IPS-15b (cell line): ENCODE results near the gene MED17.

ENCODE experiments used
- H3K27me3 ChIP-seq: one replicate; pipeline ENCODE4 v1.6.1; 2013; ENCODE audit warnings: low read length; ENCODE audit not compliant: control insufficient read depth, insufficient read depth
- H3K36me3 ChIP-seq: one replicate; pipeline ENCODE4 v1.6.1; 2013; ENCODE audit warnings: low read length; ENCODE audit not compliant: control insufficient read depth, insufficient read depth
- H3K4me1 ChIP-seq: one replicate; pipeline ENCODE4 v1.6.1; 2013; ENCODE audit warnings: mild to moderate bottlenecking, low read length; ENCODE audit not compliant: control insufficient read depth, insufficient read depth
- H3K4me3 ChIP-seq: one replicate; pipeline ENCODE4 v1.5.1; 2013; ENCODE audit warnings: low read depth, low read length
- H3K9ac ChIP-seq: one replicate; pipeline ENCODE4 v1.6.1; 2013; ENCODE audit warnings: low read depth, mild to moderate bottlenecking, low read length
- H3K9me3 ChIP-seq: one replicate; pipeline ENCODE4 v1.6.1; 2013; ENCODE audit warnings: mild to moderate bottlenecking, low read length; ENCODE audit not compliant: control insufficient read depth, insufficient read depth

MED17 gene, protein sequence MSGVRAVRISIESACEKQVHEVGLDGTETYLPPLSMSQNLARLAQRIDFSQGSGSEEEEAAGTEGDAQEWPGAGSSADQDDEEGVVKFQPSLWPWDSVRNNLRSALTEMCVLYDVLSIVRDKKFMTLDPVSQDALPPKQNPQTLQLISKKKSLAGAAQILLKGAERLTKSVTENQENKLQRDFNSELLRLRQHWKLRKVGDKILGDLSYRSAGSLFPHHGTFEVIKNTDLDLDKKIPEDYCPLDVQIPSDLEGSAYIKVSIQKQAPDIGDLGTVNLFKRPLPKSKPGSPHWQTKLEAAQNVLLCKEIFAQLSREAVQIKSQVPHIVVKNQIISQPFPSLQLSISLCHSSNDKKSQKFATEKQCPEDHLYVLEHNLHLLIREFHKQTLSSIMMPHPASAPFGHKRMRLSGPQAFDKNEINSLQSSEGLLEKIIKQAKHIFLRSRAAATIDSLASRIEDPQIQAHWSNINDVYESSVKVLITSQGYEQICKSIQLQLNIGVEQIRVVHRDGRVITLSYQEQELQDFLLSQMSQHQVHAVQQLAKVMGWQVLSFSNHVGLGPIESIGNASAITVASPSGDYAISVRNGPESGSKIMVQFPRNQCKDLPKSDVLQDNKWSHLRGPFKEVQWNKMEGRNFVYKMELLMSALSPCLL

DNA sequence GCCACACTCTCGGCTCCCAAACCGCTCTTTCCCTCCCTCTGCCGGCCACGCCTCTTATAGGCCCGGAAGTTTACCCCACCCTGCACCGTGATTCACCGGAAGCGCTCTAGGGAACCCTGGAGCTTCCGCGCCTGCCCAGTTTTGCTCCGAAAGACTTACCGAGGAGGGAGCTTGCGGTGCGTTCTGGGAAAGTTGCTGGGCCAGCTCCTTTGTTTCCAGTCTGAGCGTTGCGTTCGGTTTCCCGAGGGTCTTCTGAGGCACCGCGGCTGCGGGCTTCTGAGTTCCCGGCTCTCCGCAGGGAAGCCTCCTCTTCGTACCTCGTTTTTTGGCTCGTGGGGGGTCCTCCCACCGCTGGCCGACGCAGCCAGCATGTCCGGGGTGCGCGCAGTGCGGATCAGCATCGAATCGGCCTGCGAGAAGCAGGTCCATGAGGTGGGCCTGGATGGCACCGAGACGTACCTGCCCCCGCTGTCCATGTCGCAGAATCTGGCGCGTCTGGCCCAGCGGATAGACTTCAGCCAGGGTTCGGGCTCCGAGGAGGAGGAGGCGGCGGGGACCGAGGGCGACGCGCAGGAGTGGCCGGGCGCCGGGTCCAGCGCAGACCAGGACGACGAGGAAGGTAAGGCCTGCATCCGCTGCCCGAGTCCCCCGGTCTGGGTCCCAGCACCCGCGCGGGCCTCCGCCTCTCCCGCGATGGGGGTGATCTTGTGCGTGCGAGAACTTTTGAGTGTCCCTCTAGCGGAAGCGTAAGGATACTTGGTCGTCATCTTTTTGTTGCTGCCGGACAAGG, at the start of gene MED17:
Gene MED17, plus strand, starts transcription at position 138 of the 790 bp plus-strand sequence. Its CDS starts 232 bp downstream, at position 370.
- peaks cover 5% of the 10 kb centered on the region for H3K36me3 ChIP-seq
- no peaks in the 10 kb centered on the region for H3K27me3 ChIP-seq
- H3K9me3 ChIP-seq = no peaks in the 10 kb centered on the region
- peak within 1 kb of the TSS; percentile 93 for H3K4me3 ChIP-seq
- peaks cover 2% of the 10 kb centered on the region for H3K4me1 ChIP-seq
- H3K9ac ChIP-seq = peak within 1 kb of the TSS; percentile 97

DNA sequence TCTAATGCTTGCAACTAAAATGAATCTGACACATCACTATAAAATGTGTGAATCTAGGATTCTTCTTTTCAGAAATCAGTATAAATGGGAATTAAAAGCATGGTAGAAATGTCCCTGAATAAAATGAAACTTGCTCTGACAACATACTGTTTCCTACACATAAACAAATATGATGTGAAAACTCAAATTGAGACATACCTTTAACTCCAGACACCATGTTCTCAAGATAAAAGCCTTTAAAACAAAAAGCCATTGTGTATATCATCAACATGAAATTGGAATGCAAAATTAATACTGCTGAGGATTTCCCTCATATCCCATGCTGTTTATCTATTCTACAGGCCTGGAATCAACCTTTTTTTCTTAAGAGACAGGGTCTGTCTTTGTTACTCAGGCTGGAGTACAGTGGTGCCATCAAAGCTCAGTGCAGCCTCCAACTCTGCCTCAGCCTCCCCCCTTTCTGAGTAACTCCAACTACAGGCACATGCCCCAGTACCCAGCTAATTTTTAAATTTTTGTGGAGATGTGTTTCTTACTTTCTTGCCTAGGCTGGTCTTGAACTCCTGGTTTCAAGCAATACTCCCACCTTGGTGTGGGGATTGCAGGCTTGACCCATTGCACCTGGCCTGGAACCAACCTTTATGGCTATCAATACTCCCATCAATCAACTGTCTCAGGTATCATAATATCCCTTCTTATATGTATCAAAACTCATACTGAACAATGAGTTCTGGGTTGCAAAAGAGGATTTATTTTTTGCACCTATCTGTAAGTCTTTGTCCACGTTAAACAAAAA, 49.5 kb upstream of the MED17 start:
- Histone ChIP-seq H3K36me3 (peaks cover 61% of the 10 kb centered on the region), H3K27me3 (no peaks in the 10 kb centered on the region), H3K9me3 (no peaks in the 10 kb centered on the region), H3K9ac (peak overlapping the region; percentile 12), H3K4me1 (peaks cover 14% of the 10 kb centered on the region), H3K4me3 (no peak overlapping the region)

DNA sequence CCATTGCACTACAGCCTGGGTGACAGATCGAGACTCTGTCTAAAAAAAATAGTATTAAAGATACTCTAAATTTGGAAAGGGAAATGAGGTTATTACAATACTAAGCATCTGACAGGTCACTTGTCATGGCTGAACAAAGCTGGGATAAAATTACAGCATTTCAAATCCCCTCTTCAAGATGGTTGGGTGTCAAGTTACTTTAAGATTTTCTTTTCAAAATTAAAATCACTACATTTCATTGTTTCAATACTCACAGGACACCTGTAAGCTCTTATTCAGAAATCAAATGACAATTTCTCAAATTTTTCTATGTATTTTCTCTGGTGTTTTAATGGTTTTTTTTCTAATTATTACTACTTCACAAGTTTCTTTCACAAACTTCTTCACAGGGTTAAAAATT, 48.5 kb upstream of the MED17 start:
- H3K9me3 ChIP-seq = no peaks in the 10 kb centered on the region
- H3K36me3 ChIP-seq = peaks cover 58% of the 10 kb centered on the region
- no peak overlapping the region for H3K9ac ChIP-seq
- H3K4me1 ChIP-seq = peaks cover 14% of the 10 kb centered on the region
- H3K27me3 ChIP-seq = no peaks in the 10 kb centered on the region
- H3K4me3 ChIP-seq = no peak overlapping the region

DNA sequence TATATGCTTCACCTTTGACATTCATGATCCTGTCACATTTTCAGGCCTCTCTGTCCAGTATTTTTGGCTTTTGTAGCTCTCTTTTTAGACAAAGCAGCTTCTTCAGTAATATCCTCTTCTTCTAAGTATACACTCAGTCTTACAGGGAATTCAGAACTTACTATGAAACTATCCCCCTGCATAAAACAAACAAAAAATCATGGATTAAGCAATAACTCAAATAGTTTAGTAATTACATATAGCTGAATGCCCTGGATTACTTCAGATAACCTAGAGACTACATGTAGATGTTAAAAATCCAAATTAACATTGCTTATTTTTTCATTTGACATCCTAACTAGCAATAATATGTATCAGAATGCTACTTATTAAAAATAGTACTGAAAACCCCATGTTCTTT, 48.0 kb upstream of the MED17 start:
- Histone ChIP-seq H3K4me3 (no peak overlapping the region), H3K36me3 (peaks cover 57% of the 10 kb centered on the region), H3K27me3 (no peaks in the 10 kb centered on the region), H3K4me1 (peaks cover 14% of the 10 kb centered on the region), H3K9ac (no peak overlapping the region), H3K9me3 (no peaks in the 10 kb centered on the region)

DNA sequence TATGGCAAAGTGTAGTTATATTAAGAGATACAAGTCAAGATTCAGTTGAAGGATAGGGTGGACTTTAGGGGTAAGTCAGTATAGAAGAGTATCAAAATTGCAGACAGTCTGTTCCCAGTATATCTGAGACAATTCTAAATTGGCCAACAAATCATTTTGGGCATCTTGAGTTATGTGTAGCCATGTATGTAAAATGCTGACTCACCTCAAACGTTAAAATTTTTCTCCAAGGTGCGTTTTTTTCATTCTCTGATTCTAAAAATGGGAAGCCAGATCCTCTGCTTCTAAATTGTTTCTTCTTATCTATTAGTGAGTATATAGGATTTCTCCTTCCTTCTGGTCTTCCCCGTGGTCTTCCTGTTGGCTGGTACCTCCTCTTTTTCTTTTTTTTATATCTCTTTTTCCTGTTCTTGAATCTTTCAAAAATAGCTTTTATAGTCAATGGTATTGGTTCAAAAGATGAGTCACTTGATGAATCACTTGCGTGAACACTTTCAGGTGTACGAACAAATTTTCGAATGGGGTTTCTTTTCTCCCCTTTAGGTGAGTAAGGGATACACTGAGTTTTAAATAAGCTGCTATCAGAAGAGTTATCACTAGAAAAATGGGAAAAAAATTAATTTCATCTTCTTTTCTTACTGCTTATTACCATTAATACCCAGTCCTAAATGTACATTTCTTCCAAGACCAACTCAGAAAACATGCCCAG, 46.0 kb upstream of the MED17 start:
- Histone ChIP-seq H3K27me3 (no peaks in the 10 kb centered on the region), H3K36me3 (peaks cover 43% of the 10 kb centered on the region), H3K9me3 (no peaks in the 10 kb centered on the region), H3K9ac (peak overlapping the region; percentile 62), H3K4me1 (peaks cover 14% of the 10 kb centered on the region), H3K4me3 (peak overlapping the region; percentile 88)

DNA sequence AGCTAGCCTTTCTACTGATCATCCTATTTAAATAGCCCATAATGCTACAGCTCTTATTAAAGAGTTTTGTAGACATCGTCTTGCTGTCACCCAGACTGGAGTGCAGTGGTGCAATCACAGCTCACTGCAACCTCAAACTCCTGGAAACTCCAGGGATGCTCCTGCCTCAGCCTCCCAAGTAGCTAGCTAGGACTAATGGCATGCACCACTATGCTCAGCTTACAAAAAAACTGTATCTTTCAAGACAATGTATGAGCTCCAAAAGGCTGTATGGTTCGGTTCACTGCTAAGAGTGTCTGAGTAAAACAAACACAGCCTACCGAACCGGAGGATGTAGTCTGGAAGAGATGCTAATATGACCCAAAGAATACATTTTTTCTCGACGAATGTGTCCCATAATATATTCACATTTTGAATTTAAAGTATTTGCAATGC, 45.4 kb upstream of the MED17 start:
- H3K9me3 ChIP-seq = no peaks in the 10 kb centered on the region
- peak overlapping the region; percentile 88 for H3K4me3 ChIP-seq
- H3K36me3 ChIP-seq = peaks cover 43% of the 10 kb centered on the region
- peak overlapping the region; percentile 97 for H3K9ac ChIP-seq
- H3K4me1 ChIP-seq = peaks cover 14% of the 10 kb centered on the region
- H3K27me3 ChIP-seq = no peaks in the 10 kb centered on the region

DNA sequence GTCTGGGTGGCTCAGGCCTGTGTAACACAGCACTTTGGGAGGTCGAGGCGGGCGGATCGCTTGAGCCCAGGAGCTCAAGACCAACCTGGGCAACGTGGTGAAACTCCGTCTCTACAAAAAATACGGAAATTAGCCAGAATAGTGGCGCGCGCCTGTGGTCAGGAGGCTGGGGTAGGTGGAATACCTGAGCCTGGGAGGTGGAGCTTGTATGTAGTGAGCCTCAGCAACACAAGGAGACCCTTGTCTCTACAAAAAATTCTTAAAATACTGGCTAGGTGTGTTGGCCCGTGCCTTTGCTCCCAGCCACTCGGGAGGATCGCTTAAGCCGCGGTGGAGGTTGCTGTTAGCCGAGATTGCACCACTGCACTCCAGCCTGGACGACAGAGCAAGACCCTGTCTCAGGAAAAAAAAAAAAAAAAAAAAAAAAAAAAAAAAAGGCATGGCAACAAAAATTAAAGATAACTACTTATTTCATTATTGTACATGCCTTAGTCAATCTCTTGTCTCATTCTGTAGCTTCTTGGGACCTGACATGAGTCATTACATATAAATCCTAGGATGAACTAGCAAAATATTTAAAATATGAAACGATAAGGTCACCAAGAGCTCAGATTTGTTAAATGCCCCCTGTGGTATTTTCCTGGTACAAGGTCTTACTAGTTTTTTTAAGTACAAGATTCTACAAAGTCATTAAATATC, 43.9 kb upstream of the MED17 start:
- H3K36me3 ChIP-seq = peaks cover 34% of the 10 kb centered on the region
- H3K9me3 ChIP-seq = no peaks in the 10 kb centered on the region
- H3K9ac ChIP-seq = peak overlapping the region; percentile 97
- H3K4me3 ChIP-seq = peak overlapping the region; percentile 88
- peaks cover 14% of the 10 kb centered on the region for H3K4me1 ChIP-seq
- H3K27me3 ChIP-seq = no peaks in the 10 kb centered on the region

GRCh38 chr11:93740730-93741093, 43.4 kb upstream of the MED17 start:
- Histone ChIP-seq H3K4me1 (peaks cover 14% of the 10 kb centered on the region), H3K9ac (peak overlapping the region; percentile 97), H3K4me3 (peak overlapping the region; percentile 88), H3K27me3 (no peaks in the 10 kb centered on the region), H3K36me3 (peaks cover 30% of the 10 kb centered on the region), H3K9me3 (no peaks in the 10 kb centered on the region)

DNA sequence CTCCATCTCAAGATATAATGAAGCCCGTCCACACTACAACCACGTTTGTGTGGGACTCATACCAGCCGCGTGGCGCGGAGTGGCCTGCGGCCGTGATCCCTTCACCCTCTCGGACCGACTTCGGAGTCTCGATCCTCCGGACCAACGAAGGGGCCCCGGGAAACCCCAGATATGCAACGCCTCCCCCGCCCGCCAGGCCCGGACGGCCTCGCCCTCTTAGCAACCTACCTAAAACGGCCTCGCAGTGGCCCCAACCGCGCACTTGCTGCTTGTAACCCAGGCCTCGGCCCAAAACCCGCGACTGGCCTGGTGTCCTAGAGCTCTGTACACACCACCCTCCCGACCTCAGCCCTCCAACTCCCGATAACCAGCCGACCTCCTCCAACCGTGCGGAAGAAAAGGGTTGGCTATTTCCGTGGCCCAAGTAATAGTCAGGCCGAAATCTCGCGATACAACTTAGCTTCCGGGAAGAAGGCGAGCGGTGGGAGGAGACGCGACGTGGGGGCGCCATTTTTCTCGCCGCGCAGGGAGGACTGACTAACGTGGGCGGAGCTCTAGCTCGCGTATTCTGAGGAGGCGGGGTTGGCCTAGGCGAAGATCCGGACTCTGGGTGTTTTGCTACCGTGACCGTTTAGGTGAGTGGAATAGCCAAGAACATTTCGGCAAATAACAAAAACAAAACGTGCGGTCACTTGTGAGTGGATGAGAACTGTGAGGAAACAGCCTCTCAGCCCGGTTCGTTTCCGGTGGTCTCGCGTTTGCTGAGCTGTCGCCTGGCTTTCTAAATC, 42.8 kb upstream of the MED17 start, which contains the start of the genes C11orf54 and TAF1D:
Gene C11orf54, plus strand, starts transcription at position 579 of the 788 bp plus-strand sequence. CDS start 5,722 bp downstream, outside the sequence.
Gene TAF1D, minus strand, starts transcription at position 402 of the 788 bp plus-strand sequence. CDS start 2,191 bp downstream, outside the sequence.
- Histone ChIP-seq H3K9ac (peak within 1 kb of the TSS; percentile 97), H3K36me3 (peaks cover 27% of the 10 kb centered on the region), H3K4me3 (peak within 1 kb of the TSS; percentile 88), H3K9me3 (no peaks in the 10 kb centered on the region), H3K27me3 (no peaks in the 10 kb centered on the region), H3K4me1 (peaks cover 14% of the 10 kb centered on the region)

GRCh38 chr11:93741882-93742226, 42.2 kb upstream of the MED17 start:
- H3K27me3 ChIP-seq = no peaks in the 10 kb centered on the region
- H3K9ac ChIP-seq = peak overlapping the region; percentile 74
- H3K4me1 ChIP-seq = peaks cover 14% of the 10 kb centered on the region
- peaks cover 27% of the 10 kb centered on the region for H3K36me3 ChIP-seq
- peak overlapping the region; percentile 88 for H3K4me3 ChIP-seq
- H3K9me3 ChIP-seq = no peaks in the 10 kb centered on the region
